PC-9 (cell line): ENCODE data around the gene IKZF2. TPM values are rescaled to one million over a fixed set of nuclear protein-coding genes. Genes with fewer than 3 reads are reported as not detected.

Experiments
- BruUV-seq: library from RNA; stranded (reverse); fragments of 400-500 nt; replicated peaks from 2 replicates; lab custom pipeline; 2021; lab: Mats Ljungman, UMichigan
- CTCF ChIA-PET: fragments of 300-600 bp; sonication (Branson Sonifier 250); formaldehyde crosslinking; loops from one replicate; lab custom pipeline; 2022; ENCODE audit warnings: antibody characterized with exemption; lab: Charles Lee
- POLR2A ChIA-PET: fragments of 300-600 bp; sonication (Branson Sonifier 250); formaldehyde crosslinking; loops from one replicate; lab custom pipeline; 2022; ENCODE audit warnings: antibody characterized with exemption; ENCODE audit not compliant: unreplicated experiment; lab: Charles Lee
- DNase-seq, 2 experiments: peaks; one replicate each; pipeline versions ENCODE4 v3.0.0 to v3.0.0-alpha.2; 2015 to 2022; ENCODE audit warnings: mixed read lengths in 1 of 2
- H2AFZ ChIP-seq: fragments of 200-600 bp; sonication (generic); 2 replicates; pipeline ENCODE4 v1.8.1; 2017; ENCODE audit warnings: antibody characterized with exemption
- H3F3A ChIP-seq: fragments of 200-600 bp; sonication (generic); 2 replicates; pipeline ENCODE4 v1.8.1; 2017; ENCODE audit warnings: antibody characterized with exemption, mild to moderate bottlenecking, low read depth; ENCODE audit not compliant: insufficient read depth
- H3K27ac ChIP-seq: fragments of 200-600 bp; sonication (generic); 2 replicates; pipeline ENCODE4 v1.6.1; 2016; ENCODE audit warnings: mixed run types
- H3K27me3 ChIP-seq: fragments of 200-600 bp; sonication (generic); 2 replicates; pipeline ENCODE4 v1.6.1; 2016; ENCODE audit warnings: low read depth, mixed run types; ENCODE audit not compliant: insufficient read depth
- H3K36me3 ChIP-seq: fragments of 200-600 bp; sonication (generic); 2 replicates; pipeline ENCODE4 v1.6.1; 2016; ENCODE audit warnings: low read depth, mixed run types
- H3K4me1 ChIP-seq: fragments of 200-600 bp; sonication (generic); replicated peaks from 2 replicates; pipeline ENCODE4 v1.6.1; 2016; ENCODE audit warnings: mixed run types; ENCODE audit not compliant: insufficient read depth
- H3K4me2 ChIP-seq: fragments of 200-600 bp; sonication (generic); 2 replicates; pipeline ENCODE4 v1.6.1; 2017; ENCODE audit warnings: mixed run types
- H3K4me3 ChIP-seq: fragments of 200-600 bp; sonication (generic); 2 replicates; pipeline ENCODE4 v1.6.1; 2016; ENCODE audit warnings: mixed run types
- H3K79me2 ChIP-seq: fragments of 200-600 bp; sonication (generic); 2 replicates; pipeline ENCODE4 v1.6.1; 2017; ENCODE audit warnings: low read depth, mixed run types
- H3K9me2 ChIP-seq: fragments of 200-600 bp; sonication (generic); 2 replicates; pipeline ENCODE4 v1.8.1; 2017; ENCODE audit warnings: mild to moderate bottlenecking; ENCODE audit not compliant: insufficient read depth
- H3K9me3 ChIP-seq: fragments of 200-600 bp; sonication (generic); 2 replicates; pipeline ENCODE4 v1.8.1; 2016; ENCODE audit warnings: low read depth; ENCODE audit not compliant: insufficient read depth
- H4K20me1 ChIP-seq: fragments of 200-600 bp; sonication (generic); 2 replicates; pipeline ENCODE4 v1.8.1; 2017; ENCODE audit not compliant: insufficient read depth
- CTCF ChIP-seq: fragments of 200-600 bp; sonication (generic); conservative IDR thresholded peaks from 2 replicates; pipeline ENCODE4 v1.6.1; 2017; ENCODE audit warnings: mixed run types, antibody characterized with exemption, mild to moderate bottlenecking, moderate library complexity
- EZH2 ChIP-seq: fragments of 200-600 bp; sonication (generic); IDR thresholded peaks from 2 replicates; pipeline ENCODE4 v1.8.0; 2017; ENCODE audit warnings: antibody characterized with exemption, low read depth
- intact Hi-C: fragments of 100-400 bp; cut with micrococcal nuclease; formaldehyde crosslinking; loops from one replicate; pipeline ENCODE4 v1.10.0; 2022; ENCODE audit not compliant: unreplicated experiment
- total RNA-seq: library from RNA; stranded (reverse); gene quantifications from 2 replicates; pipeline ENCODE4 v1.2.3, GENCODE V29; 2021

The IKZF2 gene
- total RNA-seq, 1 experiment from 2014 or later = 28.3 TPM

- CTCF ChIA-PET = no interaction called here
- no TSS peak for BruUV-seq
- H4K20me1 ChIP-seq = no peaks in the 10 kb centered on the region
- intact Hi-C loops = no loop called here
- peaks cover 36% of the 10 kb centered on the region for H3K79me2 ChIP-seq
- no peaks in the 10 kb centered on the region for H3K27me3 ChIP-seq
- H3K4me3 ChIP-seq = no peak overlapping the region
- no peak for TF ChIP-seq EZH2
- POLR2A ChIA-PET = no interaction called here
- H2AFZ ChIP-seq = no peak overlapping the region
- no peaks in the 10 kb centered on the region for H3F3A ChIP-seq
- H3K27ac ChIP-seq = no peak overlapping the region
- H3K4me1 ChIP-seq = no peaks in the 10 kb centered on the region
- no peaks in the 10 kb centered on the region for H3K9me3 ChIP-seq
- DNase-seq = no peak
- no peaks in the 10 kb centered on the region for H3K9me2 ChIP-seq
- no peak overlapping the region for H3K4me2 ChIP-seq
- no peaks in the 10 kb centered on the region for H3K36me3 ChIP-seq
Observed at GRCh38 chr2:213119061-213119809, 32.2 kb downstream of the IKZF2 start.

DNA sequence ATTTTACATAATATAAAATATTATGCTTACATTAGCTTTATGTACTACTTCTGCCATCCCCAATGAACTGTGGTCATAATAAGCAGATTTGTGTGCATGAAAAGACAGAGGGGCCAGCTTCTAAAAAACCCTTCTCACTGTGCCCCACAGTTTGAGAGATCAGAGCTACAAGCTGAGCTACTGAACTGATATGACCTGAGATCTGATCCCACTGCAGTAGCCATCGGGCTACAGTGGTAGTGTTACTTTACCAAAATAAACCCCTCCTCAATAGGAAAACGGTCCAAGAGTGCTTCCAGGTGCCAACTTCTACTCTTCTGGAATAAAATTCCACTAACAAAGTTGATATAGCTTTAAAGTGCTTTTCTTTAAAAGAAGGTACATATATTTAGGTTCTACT lies 43.1 kb downstream of the IKZF2 start:
- H3K27ac ChIP-seq = no peak overlapping the region
- no peaks in the 10 kb centered on the region for H3K27me3 ChIP-seq
- H3K9me2 ChIP-seq = no peaks in the 10 kb centered on the region
- H3K4me1 ChIP-seq = no peaks in the 10 kb centered on the region
- no peak for DNase-seq
- intact Hi-C loops = no loop called here
- H3K4me2 ChIP-seq = no peak overlapping the region
- ChIA-PET POLR2A (no interaction called here), CTCF (no interaction called here)
- no TSS peak for BruUV-seq
- no peaks in the 10 kb centered on the region for H4K20me1 ChIP-seq
- no peak for TF ChIP-seq EZH2
- no peak for TF ChIP-seq CTCF
- no peaks in the 10 kb centered on the region; the same call in 1 of the 2 replicates for H3K9me3 ChIP-seq
- no peaks in the 10 kb centered on the region for H3F3A ChIP-seq
- H3K79me2 ChIP-seq = peaks cover 14% of the 10 kb centered on the region; the same call in 1 of the 2 replicates
- H2AFZ ChIP-seq = no peak overlapping the region
- H3K4me3 ChIP-seq = no peak overlapping the region
- H3K36me3 ChIP-seq = no peaks in the 10 kb centered on the region

GRCh38 chr2:213107728-213108127 lies 43.7 kb downstream of the IKZF2 start:
- Histone ChIP-seq H3K4me3 (no peak overlapping the region), H3K4me1 (no peaks in the 10 kb centered on the region), H3K4me2 (no peak overlapping the region), H4K20me1 (no peaks in the 10 kb centered on the region), H2AFZ (no peak overlapping the region), H3K27me3 (no peaks in the 10 kb centered on the region), H3K9me2 (no peaks in the 10 kb centered on the region), H3K36me3 (no peaks in the 10 kb centered on the region), H3K9me3 (no peaks in the 10 kb centered on the region; the same call in 1 of the 2 replicates), H3K79me2 (peaks cover 17% of the 10 kb centered on the region; the same call in 1 of the 2 replicates), H3F3A (no peaks in the 10 kb centered on the region), H3K27ac (no peak overlapping the region)
- intact Hi-C loops = no loop called here
- DNase-seq = no peak
- TF ChIP-seq EZH2 = no peak
- no peak for TF ChIP-seq CTCF
- ChIA-PET CTCF (no interaction called here), POLR2A (no interaction called here)
- no TSS peak for BruUV-seq
